SIG-M5 treated with dmso at 0.1 percent for 504 hours (cell line): ENCODE results near the gene ERICH4.

Source experiments
- DNase-seq: peaks from one replicate; lab custom pipeline; 2025; ENCODE audit not compliant: unreplicated experiment; lab: John Stamatoyannopoulos, UW

The ERICH4 gene

GRCh38 chr19:41413947-41414346 is 29.0 kb upstream of the ERICH4 start:
- DNase-seq, result no peak

- DNase-seq, result no peak
Measured at GRCh38 chr19:41414461-41414860, 28.5 kb upstream of the ERICH4 start.

- DNase-seq, result no peak
Measured at GRCh38 chr19:41415154-41415571, 27.8 kb upstream of the ERICH4 start.

- DNase-seq, result no peak
Measured at GRCh38 chr19:41416194-41416674, 26.7 kb upstream of the ERICH4 start.

- peak; percentile 77 for DNase-seq
Measured at GRCh38 chr19:41420101-41420880, 22.7 kb upstream of the ERICH4 start.

- DNase-seq, result no peak
Measured at GRCh38 chr19:41421314-41421713, 21.6 kb upstream of the ERICH4 start.

GRCh38 chr19:41421973-41422372 is 21.0 kb upstream of the ERICH4 start:
- DNase-seq, result no peak

- DNase-seq, result no peak
Measured at GRCh38 chr19:41422456-41422855, 20.5 kb upstream of the ERICH4 start.

- DNase-seq, result no peak
Measured at GRCh38 chr19:41422955-41423354, 20.0 kb upstream of the ERICH4 start.

GRCh38 chr19:41424335-41425173 is 18.4 kb upstream of the ERICH4 start:
- DNase-seq, result peak; percentile 33

- DNase-seq, result no peak
Measured at GRCh38 chr19:41425174-41426115, 17.5 kb upstream of the ERICH4 start.

GRCh38 chr19:41426116-41426841 is 16.7 kb upstream of the ERICH4 start:
- DNase-seq, result no peak

- DNase-seq, result peak; percentile 80
Measured at GRCh38 chr19:41426952-41427646, 15.9 kb upstream of the ERICH4 start, which contains the start of gene B3GNT8. Gene B3GNT8, minus strand, starts transcription at chr19:41427374. Its CDS starts 596 bp downstream, at chr19:41426778.

GRCh38 chr19:41427647-41428480 is 15.1 kb upstream of the ERICH4 start:
- DNase-seq, result peak; percentile 61

GRCh38 chr19:41428481-41428859 is 14.5 kb upstream of the ERICH4 start:
- no peak for DNase-seq

- no peak for DNase-seq
Measured at GRCh38 chr19:41430922-41431321, 12.0 kb upstream of the ERICH4 start.

GRCh38 chr19:41431426-41432386 is 11.2 kb upstream of the ERICH4 start:
- peak; percentile 63 for DNase-seq

GRCh38 chr19:41433171-41433570 is 9.8 kb upstream of the ERICH4 start:
- no peak for DNase-seq
